NCI-H446 treated with DMSO at 0.1 percent for 48 hours (cell line): Measurements from ENCODE around the gene NCAM2.

ENCODE experiments used
- DNase-seq: peaks from one replicate; lab custom pipeline; 2025; lab: John Stamatoyannopoulos, UW

The NCAM2 gene

GRCh38 chr21:21028275-21028820, 30.1 kb downstream of the NCAM2 start:
- no peak for DNase-seq

GRCh38 chr21:21029164-21029563, 31.0 kb downstream of the NCAM2 start:
- DNase-seq: peak; percentile 10

GRCh38 chr21:21030311-21030710, 32.1 kb downstream of the NCAM2 start:
- no peak for DNase-seq

- DNase-seq: no peak
Observed at GRCh38 chr21:21034036-21034435, 35.8 kb downstream of the NCAM2 start.

- DNase-seq: no peak
Observed at GRCh38 chr21:21039624-21040170, 41.5 kb downstream of the NCAM2 start.

GRCh38 chr21:21045518-21045917, 47.3 kb downstream of the NCAM2 start:
- DNase-seq: peak; percentile 26

- DNase-seq: no peak
Observed at GRCh38 chr21:21046063-21046462, 47.9 kb downstream of the NCAM2 start.

GRCh38 chr21:21051109-21052055, 53.2 kb downstream of the NCAM2 start:
- DNase-seq: no peak

GRCh38 chr21:21052672-21053071, 54.5 kb downstream of the NCAM2 start:
- no peak for DNase-seq

- DNase-seq: no peak
Observed at GRCh38 chr21:21057349-21058062, 59.3 kb downstream of the NCAM2 start.

- DNase-seq: no peak
Observed at GRCh38 chr21:21063828-21064227, 65.6 kb downstream of the NCAM2 start.

GRCh38 chr21:21064353-21064752, 66.1 kb downstream of the NCAM2 start:
- DNase-seq: no peak

GRCh38 chr21:21067375-21067774, 69.2 kb downstream of the NCAM2 start:
- no peak for DNase-seq

- DNase-seq: no peak
Observed at GRCh38 chr21:21074305-21074704, 76.1 kb downstream of the NCAM2 start.

- DNase-seq: no peak
Observed at GRCh38 chr21:21076051-21076450, 77.8 kb downstream of the NCAM2 start.

- DNase-seq: no peak
Observed at GRCh38 chr21:21076491-21076890, 78.3 kb downstream of the NCAM2 start.

GRCh38 chr21:21079646-21080045, 81.4 kb downstream of the NCAM2 start:
- DNase-seq: no peak

GRCh38 chr21:21084179-21084578, 86.0 kb downstream of the NCAM2 start:
- no peak for DNase-seq

GRCh38 chr21:21085206-21085605, 87.0 kb downstream of the NCAM2 start:
- peak; percentile 34 for DNase-seq

GRCh38 chr21:21096956-21097355, 98.7 kb downstream of the NCAM2 start:
- DNase-seq: no peak

- DNase-seq: no peak
Observed at GRCh38 chr21:21097466-21097865, 99.3 kb downstream of the NCAM2 start.

- peak; percentile 75 for DNase-seq
Observed at GRCh38 chr21:21101911-21102310, 103.7 kb downstream of the NCAM2 start.

- no peak for DNase-seq
Observed at GRCh38 chr21:21102896-21103295, 104.7 kb downstream of the NCAM2 start.
